ENCODE results near the gene LRRN2.

Gene LRRN2

DNA sequence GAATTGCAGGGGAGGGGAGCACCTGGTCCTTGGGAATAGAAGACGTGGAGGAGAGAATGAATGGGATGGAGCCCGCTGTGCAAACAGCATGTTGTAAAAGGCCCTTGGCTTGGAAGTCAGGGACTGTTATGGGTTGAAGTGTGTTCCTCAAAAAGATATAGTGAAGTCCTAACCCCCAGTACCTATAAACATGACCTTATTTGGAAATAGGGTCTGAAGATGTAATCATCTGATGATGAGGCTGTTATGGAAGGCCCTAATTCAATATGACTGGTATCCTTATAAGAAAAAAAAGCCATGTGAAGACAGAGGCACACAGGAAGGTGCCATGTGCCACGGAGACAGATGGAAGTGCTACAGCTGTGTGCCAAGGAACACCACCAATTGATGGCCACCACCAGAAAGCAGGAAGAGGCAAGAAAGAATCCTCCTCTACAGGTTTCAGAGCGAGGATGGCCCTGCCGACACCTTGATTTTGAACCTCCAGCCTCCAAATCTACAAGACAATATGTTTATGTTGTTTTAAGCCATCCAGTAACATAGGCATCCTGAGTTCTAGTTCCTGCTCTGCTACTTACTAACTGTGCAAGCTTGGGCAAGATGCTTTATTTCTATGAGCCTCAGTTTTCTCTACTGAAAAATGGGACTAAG, 51.2 kb downstream of the LRRN2 start:
- TF ChIP-seq SIN3A (IDR thresholded peaks at IDR 0.05; ENCODE audit: borderline replicate concordance, insufficient read depth, low read length) (no peak), FOXP2 (optimal IDR thresholded peaks at IDR 0.05; ENCODE audit: borderline replicate concordance, extremely low read depth, extremely low read length, insufficient read depth) (no peak), TAF1 (IDR thresholded peaks at IDR 0.05; ENCODE audit: borderline replicate concordance, insufficient read depth, low read length) (no peak), POLR2AphosphoS5 (IDR thresholded peaks at IDR 0.05; ENCODE audit: low read depth, low read length) (no peak)
- TF ChIP-seq, protein P1, sequence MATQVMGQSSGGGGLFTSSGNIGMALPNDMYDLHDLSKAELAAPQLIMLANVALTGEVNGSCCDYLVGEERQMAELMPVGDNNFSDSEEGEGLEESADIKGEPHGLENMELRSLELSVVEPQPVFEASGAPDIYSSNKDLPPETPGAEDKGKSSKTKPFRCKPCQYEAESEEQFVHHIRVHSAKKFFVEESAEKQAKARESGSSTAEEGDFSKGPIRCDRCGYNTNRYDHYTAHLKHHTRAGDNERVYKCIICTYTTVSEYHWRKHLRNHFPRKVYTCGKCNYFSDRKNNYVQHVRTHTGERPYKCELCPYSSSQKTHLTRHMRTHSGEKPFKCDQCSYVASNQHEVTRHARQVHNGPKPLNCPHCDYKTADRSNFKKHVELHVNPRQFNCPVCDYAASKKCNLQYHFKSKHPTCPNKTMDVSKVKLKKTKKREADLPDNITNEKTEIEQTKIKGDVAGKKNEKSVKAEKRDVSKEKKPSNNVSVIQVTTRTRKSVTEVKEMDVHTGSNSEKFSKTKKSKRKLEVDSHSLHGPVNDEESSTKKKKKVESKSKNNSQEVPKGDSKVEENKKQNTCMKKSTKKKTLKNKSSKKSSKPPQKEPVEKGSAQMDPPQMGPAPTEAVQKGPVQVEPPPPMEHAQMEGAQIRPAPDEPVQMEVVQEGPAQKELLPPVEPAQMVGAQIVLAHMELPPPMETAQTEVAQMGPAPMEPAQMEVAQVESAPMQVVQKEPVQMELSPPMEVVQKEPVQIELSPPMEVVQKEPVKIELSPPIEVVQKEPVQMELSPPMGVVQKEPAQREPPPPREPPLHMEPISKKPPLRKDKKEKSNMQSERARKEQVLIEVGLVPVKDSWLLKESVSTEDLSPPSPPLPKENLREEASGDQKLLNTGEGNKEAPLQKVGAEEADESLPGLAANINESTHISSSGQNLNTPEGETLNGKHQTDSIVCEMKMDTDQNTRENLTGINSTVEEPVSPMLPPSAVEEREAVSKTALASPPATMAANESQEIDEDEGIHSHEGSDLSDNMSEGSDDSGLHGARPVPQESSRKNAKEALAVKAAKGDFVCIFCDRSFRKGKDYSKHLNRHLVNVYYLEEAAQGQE (IDR thresholded peaks at IDR 0.05; ENCODE audit: insufficient read depth in 1 of 2, low read depth in 2 of 2, low read length in 2 of 2): no peak

DNA sequence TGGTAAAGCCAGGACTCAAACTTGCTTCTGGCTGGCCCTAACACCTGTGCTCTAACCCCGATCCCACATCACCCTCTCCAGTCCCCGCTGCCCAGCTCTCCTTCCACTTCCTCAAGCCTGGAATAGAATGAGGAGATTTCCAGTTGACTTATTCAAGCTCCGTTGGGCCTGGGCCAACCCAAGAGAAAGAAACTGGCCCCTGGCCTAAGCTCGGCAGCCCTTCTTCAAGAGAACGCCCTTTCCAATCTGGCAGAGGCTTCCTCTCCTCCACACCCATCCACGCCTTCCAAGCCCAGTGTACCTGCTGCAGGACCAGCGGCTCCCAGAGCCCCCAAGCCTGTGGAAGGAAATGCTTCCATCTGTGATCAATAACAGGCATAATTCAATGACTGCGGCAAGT, 51.9 kb downstream of the LRRN2 start:
- TF ChIP-seq TAF1 (IDR thresholded peaks at IDR 0.05; ENCODE audit: borderline replicate concordance, insufficient read depth, low read length): no peak
- TF ChIP-seq FOXP2 (optimal IDR thresholded peaks at IDR 0.05; ENCODE audit: borderline replicate concordance, extremely low read depth, extremely low read length, insufficient read depth): no peak
- TF ChIP-seq, protein P1 (IDR thresholded peaks at IDR 0.05; ENCODE audit: insufficient read depth in 1 of 2, low read depth in 2 of 2, low read length in 2 of 2): no peak
- no peak for TF ChIP-seq SIN3A (IDR thresholded peaks at IDR 0.05; ENCODE audit: borderline replicate concordance, insufficient read depth, low read length)
- TF ChIP-seq POLR2AphosphoS5 (IDR thresholded peaks at IDR 0.05; ENCODE audit: low read depth, low read length): no peak

- no peak for TF ChIP-seq POLR2AphosphoS5 (IDR thresholded peaks at IDR 0.05; ENCODE audit: low read depth, low read length)
Measured at GRCh38 chr1:204630132-204630905, 55.2 kb downstream of the LRRN2 start.

GRCh38 chr1:204628868-204629267, 56.7 kb downstream of the LRRN2 start:
- no peak for TF ChIP-seq POLR2AphosphoS5 (IDR thresholded peaks at IDR 0.05; ENCODE audit: low read depth, low read length)
- TF ChIP-seq, protein P1 (IDR thresholded peaks at IDR 0.05; ENCODE audit: insufficient read depth in 1 of 2, low read depth in 2 of 2, low read length in 2 of 2): no peak
- no peak for TF ChIP-seq FOXP2 (optimal IDR thresholded peaks at IDR 0.05; ENCODE audit: borderline replicate concordance, extremely low read depth, extremely low read length, insufficient read depth)
- no peak for TF ChIP-seq TAF1 (IDR thresholded peaks at IDR 0.05; ENCODE audit: borderline replicate concordance, insufficient read depth, low read length)
- TF ChIP-seq SIN3A (IDR thresholded peaks at IDR 0.05; ENCODE audit: borderline replicate concordance, insufficient read depth, low read length): no peak

DNA sequence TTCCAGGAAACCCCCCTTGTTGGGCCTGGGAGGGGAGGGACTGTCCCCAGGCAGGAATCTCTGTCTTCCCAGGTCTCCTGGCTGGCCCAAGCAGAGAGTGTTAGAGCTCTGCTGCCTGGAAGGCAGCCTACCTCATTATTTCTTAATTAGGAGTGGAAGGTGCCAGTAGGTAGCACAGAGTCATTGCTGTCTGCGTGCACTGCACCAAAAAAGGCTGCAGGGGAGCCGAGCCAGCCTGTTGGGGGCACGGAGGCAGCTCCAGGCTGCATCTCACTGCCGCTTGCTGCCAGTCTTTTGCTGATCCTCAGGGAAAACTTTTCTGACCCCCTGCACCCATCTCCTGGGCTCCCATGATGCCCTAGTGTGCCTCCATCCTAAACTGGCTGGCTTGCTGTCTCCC, 58.1 kb downstream of the LRRN2 start:
- TF ChIP-seq SIN3A (IDR thresholded peaks at IDR 0.05; ENCODE audit: borderline replicate concordance, insufficient read depth, low read length) (no peak), TAF1 (IDR thresholded peaks at IDR 0.05; ENCODE audit: borderline replicate concordance, insufficient read depth, low read length) (no peak), FOXP2 (optimal IDR thresholded peaks at IDR 0.05; ENCODE audit: borderline replicate concordance, extremely low read depth, extremely low read length, insufficient read depth) (no peak), POLR2AphosphoS5 (IDR thresholded peaks at IDR 0.05; ENCODE audit: low read depth, low read length) (no peak)
- TF ChIP-seq, protein P1 (IDR thresholded peaks at IDR 0.05; ENCODE audit: insufficient read depth in 1 of 2, low read depth in 2 of 2, low read length in 2 of 2): no peak

All from PFSK-1 (cell line).